Spinal cord (tissue), 10 donors: ENCODE results near the gene BIRC2. TPM values are rescaled to one million over a fixed set of nuclear protein-coding genes. Genes with fewer than 3 reads are reported as not detected.
A peak's percentile ranks its signal among the peaks of the same experiment; 100 is the strongest.

Source experiments
- DNase-seq, 6 donors: peaks; one replicate each; pipeline versions ENCODE4 v3.0.0 to v3.0.0-alpha.2; 2013 to 2015; ENCODE audit warnings: low spot score in 6 of 6, low read depth in 4 of 6
- H3K27ac ChIP-seq: one replicate; pipeline ENCODE4 v1.5.1; 2013; ENCODE audit warnings: low read depth, low read length, control low read depth
- H3K27me3 ChIP-seq: one replicate; pipeline ENCODE4 v1.6.1; 2013; ENCODE audit warnings: low read length; ENCODE audit not compliant: control insufficient read depth, insufficient read depth
- H3K36me3 ChIP-seq: one replicate; pipeline ENCODE4 v1.6.1; 2013; ENCODE audit warnings: low read length; ENCODE audit not compliant: control insufficient read depth, insufficient read depth
- H3K4me1 ChIP-seq: one replicate; pipeline ENCODE4 v1.6.1; 2013; ENCODE audit warnings: low read length; ENCODE audit not compliant: control insufficient read depth, insufficient read depth
- H3K4me3 ChIP-seq: one replicate; pipeline ENCODE4 v1.5.1; 2013; ENCODE audit warnings: low read depth, low read length, control low read depth
- H3K9me3 ChIP-seq: one replicate; pipeline ENCODE4 v1.6.1; 2013; ENCODE audit warnings: low read length; ENCODE audit not compliant: control insufficient read depth, insufficient read depth
- WGBS: methylation state at CpG from one replicate; pipeline ENCODE4 v1.1.5; 2013; ENCODE audit warnings: missing lambda C conversion rate; ENCODE audit not compliant: insufficient coverage; 5-methylcytosine and 5-hydroxymethylcytosine counted together
- polyA plus RNA-seq, 2 donors: library from polyadenylated mRNA; unstranded; fragments of 120-200 nt; gene quantifications; one replicate each; pipeline ENCODE4 v1.2.1, GENCODE V29; 2013; ENCODE audit not compliant: insufficient read length in 2 of 2
- total RNA-seq, 2 donors: library from RNA; depleted of rRNA in 1 of 2; stranded (reverse); fragments of 120-200 nt in 1 of 2; fragments of >200 nt in 1 of 2; gene quantifications; one replicate each; pipeline versions ENCODE4 v1.2.3 to v1.2.4, GENCODE V29; 2013 to 2014
- donor health status: healthy.

BIRC2 gene
- total and polyA plus RNA-seq, 4 donors = 47.1 to 109 (median 76.9) TPM

GRCh38 chr11:102309621-102310541 lies 37.1 kb upstream of the BIRC2 start:
- DNase-seq = no peak
- Histone ChIP-seq H3K27me3 (no peaks in the 10 kb centered on the region), H3K4me3 (no peak overlapping the region), H3K9me3 (no peaks in the 10 kb centered on the region), H3K4me1 (peaks cover 3% of the 10 kb centered on the region), H3K27ac (no peak overlapping the region), H3K36me3 (no peaks in the 10 kb centered on the region)
- 94% methylated on average over 17 of the region's 25 CpGs for whole genome bisulfite sequencing

- H3K36me3 ChIP-seq = no peaks in the 10 kb centered on the region
- peaks cover 3% of the 10 kb centered on the region for H3K27me3 ChIP-seq
- H3K9me3 ChIP-seq = no peaks in the 10 kb centered on the region
- peaks cover 9% of the 10 kb centered on the region for H3K4me1 ChIP-seq
- WGBS = no CpG with 5 or more reads among the region's 2 CpGs
- H3K4me3 ChIP-seq = no peak overlapping the region
- peak overlapping the region; percentile 86 for H3K27ac ChIP-seq
- no peak for DNase-seq
Observed at GRCh38 chr11:102312667-102313066, 34.3 kb upstream of the BIRC2 start.

GRCh38 chr11:102313238-102313940 lies 33.6 kb upstream of the BIRC2 start:
- H3K4me3 ChIP-seq = no peak overlapping the region
- peaks cover 5% of the 10 kb centered on the region for H3K27me3 ChIP-seq
- peak overlapping the region; percentile 86 for H3K27ac ChIP-seq
- DNase-seq = peak in 1 of 6 donors; percentile 43
- H3K36me3 ChIP-seq = no peaks in the 10 kb centered on the region
- 80% methylated on average over 1 of the region's 4 CpGs for WGBS
- H3K9me3 ChIP-seq = no peaks in the 10 kb centered on the region
- peaks cover 10% of the 10 kb centered on the region for H3K4me1 ChIP-seq

GRCh38 chr11:102314784-102315183 lies 32.2 kb upstream of the BIRC2 start:
- peaks cover 10% of the 10 kb centered on the region for H3K4me1 ChIP-seq
- no CpG with 5 or more reads among the region's 2 CpGs for WGBS
- DNase-seq = no peak
- no peaks in the 10 kb centered on the region for H3K36me3 ChIP-seq
- no peak overlapping the region for H3K27ac ChIP-seq
- no peaks in the 10 kb centered on the region for H3K9me3 ChIP-seq
- H3K27me3 ChIP-seq = peaks cover 5% of the 10 kb centered on the region
- no peak overlapping the region for H3K4me3 ChIP-seq

GRCh38 chr11:102316346-102316904 lies 30.6 kb upstream of the BIRC2 start:
- Histone ChIP-seq H3K4me1 (peaks cover 10% of the 10 kb centered on the region), H3K4me3 (no peak overlapping the region), H3K27me3 (peaks cover 5% of the 10 kb centered on the region), H3K9me3 (no peaks in the 10 kb centered on the region), H3K27ac (no peak overlapping the region), H3K36me3 (no peaks in the 10 kb centered on the region)
- DNase-seq = peak in 1 of 6 donors; percentile 15
- WGBS = 77% methylated on average over 2 of the region's 4 CpGs

GRCh38 chr11:102317099-102317767 lies 29.8 kb upstream of the BIRC2 start, which contains the start of gene BIRC3:
Gene BIRC3, plus strand, starts transcription at chr11:102317484. Its CDS starts 7,026 bp downstream, at chr11:102324510.
- H3K9me3 ChIP-seq = no peaks in the 10 kb centered on the region
- H3K4me1 ChIP-seq = peaks cover 10% of the 10 kb centered on the region
- 3% methylated on average over 34 of the region's 34 CpGs for WGBS
- H3K27me3 ChIP-seq = peaks cover 5% of the 10 kb centered on the region
- peak within 1 kb of the TSS; percentile 65 for H3K4me3 ChIP-seq
- peak in 5 of 6 donors; percentile 36 to 82 (median 61) for DNase-seq
- no peaks in the 10 kb centered on the region for H3K36me3 ChIP-seq
- H3K27ac ChIP-seq = no peak within 1 kb of the TSS

- Histone ChIP-seq H3K27ac (no peak overlapping the region), H3K4me3 (peak overlapping the region; percentile 65), H3K36me3 (no peaks in the 10 kb centered on the region), H3K27me3 (peaks cover 5% of the 10 kb centered on the region), H3K4me1 (peaks cover 10% of the 10 kb centered on the region), H3K9me3 (no peaks in the 10 kb centered on the region)
- DNase-seq = no peak
- 37% methylated on average over 4 of the region's 7 CpGs for WGBS
Observed at GRCh38 chr11:102317768-102318103, 29.3 kb upstream of the BIRC2 start.

GRCh38 chr11:102318469-102318868 lies 28.5 kb upstream of the BIRC2 start:
- no peak overlapping the region for H3K27ac ChIP-seq
- WGBS = 100% methylated on average over 1 of the region's 1 CpG

GRCh38 chr11:102319544-102319943 lies 27.5 kb upstream of the BIRC2 start:
- WGBS = 96% methylated on average over 2 of the region's 2 CpGs
- no peak for DNase-seq
- Histone ChIP-seq H3K27ac (no peak overlapping the region), H3K36me3 (no peaks in the 10 kb centered on the region), H3K4me1 (peaks cover 7% of the 10 kb centered on the region), H3K27me3 (peaks cover 5% of the 10 kb centered on the region), H3K9me3 (no peaks in the 10 kb centered on the region), H3K4me3 (no peak overlapping the region)

More at GRCh38 chr11:102318469-102318868, 28.5 kb upstream of the BIRC2 start:
- H3K36me3 ChIP-seq = no peaks in the 10 kb centered on the region
- H3K4me3 ChIP-seq = no peak overlapping the region
- peaks cover 5% of the 10 kb centered on the region for H3K27me3 ChIP-seq
- DNase-seq = no peak
- H3K4me1 ChIP-seq = peaks cover 7% of the 10 kb centered on the region
- no peaks in the 10 kb centered on the region for H3K9me3 ChIP-seq
